ENCODE measurements around the gene L2HGDH. TPM values are rescaled to one million over a fixed set of nuclear protein-coding genes. Genes with fewer than 3 reads are reported as not detected.

Gene L2HGDH
- total RNA-seq, 1 experiment from 2014 or later = 22.6 TPM

GRCh38 chr14:50308363-50308915 is 3.6 kb downstream of the L2HGDH start:
- H2AK5ac ChIP-seq (ENCODE audit: insufficient read length, low read length) = no peak overlapping the region
- H4K91ac ChIP-seq (ENCODE audit: insufficient read length, low read depth, low read length) = no peak overlapping the region
- no peak overlapping the region for H3K4ac ChIP-seq (ENCODE audit: low read depth, low read length)
- Mint-ChIP-seq H3K4me3 (no peak overlapping the region), H3K27ac (no peak overlapping the region), H3K27me3 (ENCODE audit: low read depth) (no peaks in the 10 kb centered on the region), H3K36me3 (ENCODE audit: insufficient read depth in 1 of 3, low read depth in 3 of 3) (peaks cover 12 to 14% (median 12%) of the 10 kb centered on the region in 3 experiments), H3K4me1 (peaks cover 10 to 22% of the 10 kb centered on the region in 2 experiments), H3K9me3 (peaks cover 0 to 1% of the 10 kb centered on the region in 2 experiments; a peak in 3 of 5 replicates)
- no peak overlapping the region for H3K18ac ChIP-seq (ENCODE audit: insufficient read length, low read depth, low read length)
- H2BK15ac ChIP-seq (ENCODE audit: low read depth, low read length) = no peak overlapping the region
- no peak overlapping the region for H3K27ac ChIP-seq (ENCODE audit: insufficient read length, low read depth, low read length)
- no peak overlapping the region for H2BK120ac ChIP-seq (ENCODE audit: low read depth, low read length, poor library complexity, severe bottlenecking)
- H4K8ac ChIP-seq (replicated peaks; ENCODE audit: insufficient read length, low read depth, low read length) = no peak overlapping the region
- H3K9ac ChIP-seq (ENCODE audit: extremely low read depth, insufficient read length, low read length) = no peak overlapping the region
- WGBS (ENCODE audit: extremely low coverage, insufficient read length, low lambda C conversion rate) = no CpG with 5 or more reads among the region's 4 CpGs
- H2BK12ac ChIP-seq (ENCODE audit: insufficient read length, low read depth, low read length) = no peak overlapping the region
- H3T11ph ChIP-seq (ENCODE audit: low read length) = no peak overlapping the region
- H4K5ac ChIP-seq (ENCODE audit: insufficient read length, low read depth, low read length) = no peak overlapping the region
- no peak overlapping the region for H3K23ac ChIP-seq (ENCODE audit: insufficient read length, low read depth, low read length)
- no peaks in the 10 kb centered on the region for H4K20me1 ChIP-seq (ENCODE audit: control insufficient read depth, insufficient read depth, insufficient read length)
- no peaks in the 10 kb centered on the region for H3K79me1 ChIP-seq (ENCODE audit: insufficient read depth, low read depth, low read length, poor library complexity, severe bottlenecking)
- no peak for TF ChIP-seq CTCF (conservative IDR thresholded peaks at IDR 0.05)
- H3K23me2 ChIP-seq (ENCODE audit: insufficient read length, low read depth, low read length, poor library complexity, severe bottlenecking) = peaks cover 9% of the 10 kb centered on the region
- H2AFZ ChIP-seq (ENCODE audit: low read length) = no peak overlapping the region
- no peak overlapping the region for H2BK5ac ChIP-seq (ENCODE audit: insufficient read length, low read length)
- H3K56ac ChIP-seq (ENCODE audit: insufficient read length, low read depth, low read length) = no peak overlapping the region
- no peak overlapping the region for H2BK20ac ChIP-seq (ENCODE audit: low read depth, low read length, poor library complexity, severe bottlenecking)
- no peak for DNase-seq
- H3K9me3 ChIP-seq (ENCODE audit: control insufficient read depth, low read depth, low read length) = no peaks in the 10 kb centered on the region
- no peaks in the 10 kb centered on the region for H3K27me3 ChIP-seq (ENCODE audit: insufficient read depth, low read length)
- no peak overlapping the region for H3K4me2 ChIP-seq (ENCODE audit: insufficient read depth, insufficient read length, low read length)
- no peaks in the 10 kb centered on the region for H3K4me1 ChIP-seq (ENCODE audit: insufficient read depth, low read length)
- no peak overlapping the region for H3K14ac ChIP-seq (ENCODE audit: insufficient read depth, low read length)
- peaks cover 14% of the 10 kb centered on the region for H3K79me2 ChIP-seq (ENCODE audit: insufficient read depth, low read length)

All from H9 (cell line).